B cell (primary cell): Measurements from ENCODE around the gene SEMA6A. TPM values are rescaled to one million over a fixed set of nuclear protein-coding genes. Genes with fewer than 3 reads are reported as not detected.

Source experiments
- ATAC-seq: fragments of 200-7000 bp; cut with Tn5 transposase; one replicate; pipeline ENCODE4 v1.10.0; 2021; ENCODE audit warnings: low read depth, mild to moderate bottlenecking, moderate number of reproducible peaks, moderate library complexity
- CTCF ChIA-PET: fragments of 350-600 bp; sonication (Branson Sonifier 250); formaldehyde crosslinking; loops from one replicate; lab custom pipeline; 2021; ENCODE audit warnings: antibody characterized with exemption, inconsistent platforms; lab: Charles Lee
- POLR2A ChIA-PET: fragments of 350-600 bp; sonication (Branson Sonifier 250); formaldehyde crosslinking; loops from one replicate; lab custom pipeline; 2021; ENCODE audit warnings: antibody characterized with exemption; lab: Charles Lee
- DNase-seq: peaks from one replicate; pipeline ENCODE4 v3.0.0; 2013
- H2AFZ ChIP-seq: 2 replicates; pipeline ENCODE4 v1.6.1; 2012; ENCODE audit warnings: mild to moderate bottlenecking, low read depth, low read length; ENCODE audit not compliant: insufficient read depth, poor library complexity, severe bottlenecking
- H3K27ac ChIP-seq, 2 donors: 1 replicate in 1 of 2; 2 replicates in 1 of 2; pipeline ENCODE4 v1.5.1; 2012 to 2013; ENCODE audit warnings: low read length in 2 of 2, mild to moderate bottlenecking in 2 of 2, moderate library complexity in 1 of 2
- H3K27me3 ChIP-seq, 4 experiments: fragments of 200-600 bp in 1 of 4; sonication (generic) in 1 of 4; replicated peaks in 1 of 4; 1 replicate in 2 of 4; 2 replicates in 2 of 4; pipeline versions ENCODE4 v1.6.1 to v1.7.0; 2013 to 2016; ENCODE audit warnings: low read length in 3 of 4, mild to moderate bottlenecking in 2 of 4, mixed read lengths in 1 of 4, moderate library complexity in 1 of 4; ENCODE audit not compliant: insufficient read depth in 4 of 4, control insufficient read depth in 3 of 4; ENCODE audit errors: control extremely low read depth in 1 of 4
- H3K36me3 ChIP-seq, 2 experiments: replicated peaks in 1 of 2; 1 replicate in 1 of 2; 2 replicates in 1 of 2; pipeline versions ENCODE4 v1.6.1 to v1.7.1; 2013; ENCODE audit warnings: low read length in 1 of 2; ENCODE audit not compliant: insufficient read depth in 2 of 2, control insufficient read depth in 1 of 2; ENCODE audit errors: control extremely low read depth in 1 of 2, extremely low read depth in 1 of 2
- H3K4me1 ChIP-seq, 2 donors: fragments of 200-600 bp in 1 of 2; sonication (generic) in 1 of 2; 1 replicate in 1 of 2; 2 replicates in 1 of 2; pipeline versions ENCODE4 v1.5.1 to v1.6.1; 2013 to 2017; ENCODE audit warnings: low read length in 2 of 2; ENCODE audit not compliant: control insufficient read depth in 2 of 2, insufficient read depth in 2 of 2
- H3K4me2 ChIP-seq: replicated peaks from 2 replicates; pipeline ENCODE3; 2012; ENCODE audit warnings: mild to moderate bottlenecking, low read depth, low read length; ENCODE audit not compliant: poor library complexity, severe bottlenecking
- H3K4me3 ChIP-seq, 5 experiments: fragments of 200-600 bp in 1 of 5; sonication (generic) in 1 of 5; 1 replicate in 3 of 5; 2 replicates in 2 of 5; pipeline versions ENCODE4 v1.5.1 to v1.7.0; 2011 to 2016; ENCODE audit warnings: low read length in 4 of 5, mild to moderate bottlenecking in 4 of 5, low read depth in 2 of 5, control low read depth in 1 of 5, moderate library complexity in 1 of 5; ENCODE audit not compliant: insufficient read depth in 1 of 5; ENCODE audit errors: control extremely low read depth in 1 of 5, extremely low read depth in 1 of 5
- H3K79me2 ChIP-seq: fragments of 200-600 bp; sonication (generic); one replicate; pipeline ENCODE4 v1.6.0; 2016; ENCODE audit warnings: low read length; ENCODE audit not compliant: control insufficient read depth, insufficient read depth
- H3K9ac ChIP-seq: fragments of 200-600 bp; sonication (generic); 2 replicates; pipeline ENCODE4 v1.6.1; 2017; ENCODE audit warnings: mild to moderate bottlenecking, low read length, moderate library complexity
- H3K9me3 ChIP-seq, 3 donors: one replicate each; pipeline versions ENCODE4 v1.6.1 to v1.7.1; 2013; ENCODE audit warnings: low read length in 2 of 3; ENCODE audit not compliant: control insufficient read depth in 2 of 3, insufficient read depth in 1 of 3; ENCODE audit errors: control extremely low read depth in 1 of 3
- H4K20me1 ChIP-seq: 2 replicates; pipeline ENCODE4 v1.6.0; 2012; ENCODE audit warnings: mild to moderate bottlenecking, low read length; ENCODE audit not compliant: insufficient read depth, control insufficient read depth, poor library complexity, severe bottlenecking
- H3K27ac Mint-ChIP-seq: one replicate; pipeline ENCODE4 v1.8.0; 2021; ENCODE audit warnings: mixed read lengths
- H3K27me3 Mint-ChIP-seq: one replicate; pipeline ENCODE4 v1.8.0; 2021; ENCODE audit warnings: mixed read lengths
- H3K4me1 Mint-ChIP-seq: one replicate; pipeline ENCODE4 v1.8.0; 2021; ENCODE audit warnings: mixed read lengths
- H3K4me3 Mint-ChIP-seq: one replicate; pipeline ENCODE4 v1.8.0; 2021; ENCODE audit warnings: mixed read lengths
- H3K9me3 Mint-ChIP-seq: one replicate; pipeline ENCODE4 v1.8.0; 2022; ENCODE audit warnings: mixed read lengths; ENCODE audit not compliant: insufficient read depth
- EZH2 ChIP-seq: IDR thresholded peaks from 2 replicates; pipeline ENCODE4 v1.6.1; 2012; ENCODE audit warnings: borderline replicate concordance, low read depth, mild to moderate bottlenecking, moderate library complexity, low read length; ENCODE audit not compliant: insufficient read depth, poor library complexity, severe bottlenecking
- WGBS: methylation state at CpG from one replicate; pipeline ENCODE4 v1.1.5; 2013; ENCODE audit warnings: missing lambda C conversion rate; ENCODE audit not compliant: insufficient coverage; 5-methylcytosine and 5-hydroxymethylcytosine counted together
- intact Hi-C: fragments of 100-400 bp; cut with micrococcal nuclease; formaldehyde crosslinking; loops from one replicate; pipeline ENCODE4 v1.10.0; 2022
- polyA plus RNA-seq: library from polyadenylated mRNA; depleted of rRNA; stranded (reverse); fragments of >200 nt; gene quantifications from 2 replicates; pipeline ENCODE4 v1.2.3, GENCODE V29; 2012
- total RNA-seq, 2 donors: library from RNA; stranded (reverse); fragments of 120-200 nt in 1 of 2; gene quantifications; 1 replicate in 1 of 2; 2 replicates in 1 of 2; pipeline versions ENCODE4 v1.2.3 to v1.2.4, GENCODE V29; 2013 to 2022
- TF ChIP-seq, protein P1 (sequence below): fragments of 200-600 bp; IDR thresholded peaks from one replicate; pipeline ENCODE4 v1.8.0; 2022; ENCODE audit warnings: antibody characterized with exemption, mild to moderate bottlenecking

Gene SEMA6A
- total and polyA plus RNA-seq, 2 donors (not counting 1 experiment from before 2014, with no cell fraction given): 0.44 TPM; not detected in 1

DNA sequence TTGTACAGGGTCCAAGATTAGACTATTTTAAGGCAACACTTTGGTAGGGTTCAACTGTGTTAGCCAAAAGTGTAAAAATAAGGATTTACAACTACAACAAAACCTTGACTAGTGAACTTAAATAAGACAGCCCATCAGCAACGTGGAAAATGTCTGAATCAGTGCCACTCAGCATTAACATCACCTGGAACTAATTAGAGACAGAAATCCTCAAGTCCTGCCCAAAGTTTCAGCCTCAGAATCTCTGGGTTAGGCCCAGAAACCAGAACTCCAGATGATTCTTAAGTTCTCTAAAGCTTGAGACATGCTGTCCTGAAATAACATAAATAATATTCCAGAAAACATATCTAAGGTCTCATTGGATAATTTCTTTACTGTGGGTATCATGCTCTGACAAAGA lies 118.6 kb downstream of the SEMA6A start:
- Histone ChIP-seq H3K27ac (no peak overlapping the region), H3K9ac (no peak overlapping the region), H3K4me1 (peaks cover 8 to 15% of the 10 kb centered on the region in 2 donors), H3K27me3 (no peaks in the 10 kb centered on the region), H3K4me2 (no peak overlapping the region), H3K36me3 (peaks cover 0 to 2% of the 10 kb centered on the region in 2 experiments), H3K9me3 (no peaks in the 10 kb centered on the region), H3K79me2 (no peaks in the 10 kb centered on the region), H3K4me3 (no peak overlapping the region), H4K20me1 (no peaks in the 10 kb centered on the region), H2AFZ (no peak overlapping the region)
- ATAC-seq (no peak), DNase-seq (no peak)
- ChIA-PET POLR2A (no interaction called here), CTCF (no interaction called here)
- 100% methylated on average over 1 of the region's 1 CpG for WGBS
- H3K4me1 Mint-ChIP-seq: peaks cover 12% of the 10 kb centered on the region
- H3K4me3 Mint-ChIP-seq: no peak overlapping the region
- no peak overlapping the region for H3K27ac Mint-ChIP-seq
- H3K9me3 Mint-ChIP-seq: no peaks in the 10 kb centered on the region
- intact Hi-C loops: no loop called here
- TF ChIP-seq, protein P1, sequence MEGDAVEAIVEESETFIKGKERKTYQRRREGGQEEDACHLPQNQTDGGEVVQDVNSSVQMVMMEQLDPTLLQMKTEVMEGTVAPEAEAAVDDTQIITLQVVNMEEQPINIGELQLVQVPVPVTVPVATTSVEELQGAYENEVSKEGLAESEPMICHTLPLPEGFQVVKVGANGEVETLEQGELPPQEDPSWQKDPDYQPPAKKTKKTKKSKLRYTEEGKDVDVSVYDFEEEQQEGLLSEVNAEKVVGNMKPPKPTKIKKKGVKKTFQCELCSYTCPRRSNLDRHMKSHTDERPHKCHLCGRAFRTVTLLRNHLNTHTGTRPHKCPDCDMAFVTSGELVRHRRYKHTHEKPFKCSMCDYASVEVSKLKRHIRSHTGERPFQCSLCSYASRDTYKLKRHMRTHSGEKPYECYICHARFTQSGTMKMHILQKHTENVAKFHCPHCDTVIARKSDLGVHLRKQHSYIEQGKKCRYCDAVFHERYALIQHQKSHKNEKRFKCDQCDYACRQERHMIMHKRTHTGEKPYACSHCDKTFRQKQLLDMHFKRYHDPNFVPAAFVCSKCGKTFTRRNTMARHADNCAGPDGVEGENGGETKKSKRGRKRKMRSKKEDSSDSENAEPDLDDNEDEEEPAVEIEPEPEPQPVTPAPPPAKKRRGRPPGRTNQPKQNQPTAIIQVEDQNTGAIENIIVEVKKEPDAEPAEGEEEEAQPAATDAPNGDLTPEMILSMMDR: no peak
- TF ChIP-seq EZH2: no peak
- H3K27me3 Mint-ChIP-seq: no peaks in the 10 kb centered on the region

DNA sequence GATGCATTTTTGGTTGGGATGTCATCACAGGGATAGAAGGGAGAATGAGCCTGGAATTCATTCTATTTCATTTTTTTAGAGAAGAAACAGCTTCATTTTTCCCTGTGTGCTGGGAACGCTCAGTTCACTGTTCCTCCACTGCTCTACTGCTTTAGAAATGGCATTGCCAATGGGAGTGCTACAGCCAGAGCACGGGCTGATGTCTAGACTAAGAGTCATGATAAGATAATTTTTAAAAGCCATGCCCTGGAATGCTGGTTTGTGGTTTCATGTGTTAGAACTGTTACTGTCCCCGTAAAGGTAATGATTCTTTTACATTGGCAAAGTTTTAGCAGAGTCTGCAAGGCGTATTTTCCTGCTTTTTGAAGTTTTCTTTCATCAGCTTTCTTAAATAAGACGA lies 119.6 kb downstream of the SEMA6A start:
- Mint-ChIP-seq H3K27ac (no peak overlapping the region), H3K4me3 (no peak overlapping the region), H3K4me1 (peaks cover 12% of the 10 kb centered on the region), H3K9me3 (no peaks in the 10 kb centered on the region), H3K27me3 (no peaks in the 10 kb centered on the region)
- no peak overlapping the region for H3K27ac ChIP-seq
- ATAC-seq (no peak), DNase-seq (no peak)
- ChIA-PET POLR2A (no interaction called here), CTCF (no interaction called here)
- no peak for TF ChIP-seq EZH2
- TF ChIP-seq, protein P1: no peak
- H3K4me1 ChIP-seq: peaks cover 8 to 15% of the 10 kb centered on the region in 2 donors
- H3K27me3 ChIP-seq: no peaks in the 10 kb centered on the region
- H3K9me3 ChIP-seq: no peaks in the 10 kb centered on the region
- no peak overlapping the region for H2AFZ ChIP-seq
- H3K79me2 ChIP-seq: no peaks in the 10 kb centered on the region
- intact Hi-C loops: no loop called here
- WGBS: 88% methylated on average over 3 of the region's 5 CpGs
- no peaks in the 10 kb centered on the region for H4K20me1 ChIP-seq
- peaks cover 0 to 2% of the 10 kb centered on the region in 2 experiments for H3K36me3 ChIP-seq
- H3K4me3 ChIP-seq: no peak overlapping the region
- H3K9ac ChIP-seq: no peak overlapping the region
- H3K4me2 ChIP-seq: no peak overlapping the region
